BE2C (cell line): Measurements from ENCODE around the gene MPRIP.

Source experiments
- DNase-seq: peaks from one replicate; pipeline ENCODE4 v3.0.0-alpha.2; 2020
- H3K27me3 ChIP-seq: fragments of 250-450 bp; sonication (Bioruptor Pico); 2 replicates; pipeline ENCODE4 v1.5.1; 2020; ENCODE audit warnings: mild to moderate bottlenecking
- H3K36me3 ChIP-seq: fragments of 250-450 bp; sonication (Bioruptor Pico); 2 replicates; pipeline ENCODE4 v1.5.1; 2020; ENCODE audit warnings: mild to moderate bottlenecking
- H3K4me1 ChIP-seq: fragments of 250-450 bp; sonication (Bioruptor Pico); 2 replicates; pipeline ENCODE4 v1.5.1; 2020
- H3K4me3 ChIP-seq: 2 replicates; pipeline ENCODE4 v1.5.1; 2011; ENCODE audit warnings: low read depth, low read length
- H3K9me3 ChIP-seq: fragments of 250-450 bp; sonication (Bioruptor Pico); 2 replicates; pipeline ENCODE4 v1.5.1; 2020
- TF ChIP-seq, protein P1 (sequence below): IDR thresholded peaks from 2 replicates; pipeline ENCODE4 v1.5.1; 2012; ENCODE audit warnings: mild to moderate bottlenecking, low read depth, low read length

Gene MPRIP

DNA sequence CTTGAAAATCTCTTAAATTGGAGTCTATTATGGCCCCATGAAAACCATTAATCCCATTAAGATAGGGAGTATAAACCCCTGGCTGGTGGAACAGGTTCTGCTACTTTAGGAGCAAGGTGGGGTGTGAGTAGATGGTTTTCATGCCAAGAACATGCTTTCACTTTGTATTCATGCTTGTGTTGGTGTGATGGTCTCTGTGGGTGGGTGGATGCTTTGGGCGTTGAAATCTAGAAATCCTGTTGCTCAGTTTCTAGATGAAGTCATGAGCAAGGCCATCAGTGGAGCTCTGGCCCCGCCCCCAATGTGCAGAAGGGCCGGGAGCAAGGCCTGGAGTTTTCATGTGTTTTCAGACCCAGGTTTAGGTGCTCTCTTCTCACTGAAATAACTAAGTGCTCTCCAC lies 143.8 kb downstream of the MPRIP start:
- no peak overlapping the region for H3K4me3 ChIP-seq
- no peaks in the 10 kb centered on the region for H3K27me3 ChIP-seq
- no peaks in the 10 kb centered on the region for H3K9me3 ChIP-seq
- H3K36me3 ChIP-seq: no peaks in the 10 kb centered on the region; the same call in 1 of the 2 replicates
- TF ChIP-seq, protein P1, sequence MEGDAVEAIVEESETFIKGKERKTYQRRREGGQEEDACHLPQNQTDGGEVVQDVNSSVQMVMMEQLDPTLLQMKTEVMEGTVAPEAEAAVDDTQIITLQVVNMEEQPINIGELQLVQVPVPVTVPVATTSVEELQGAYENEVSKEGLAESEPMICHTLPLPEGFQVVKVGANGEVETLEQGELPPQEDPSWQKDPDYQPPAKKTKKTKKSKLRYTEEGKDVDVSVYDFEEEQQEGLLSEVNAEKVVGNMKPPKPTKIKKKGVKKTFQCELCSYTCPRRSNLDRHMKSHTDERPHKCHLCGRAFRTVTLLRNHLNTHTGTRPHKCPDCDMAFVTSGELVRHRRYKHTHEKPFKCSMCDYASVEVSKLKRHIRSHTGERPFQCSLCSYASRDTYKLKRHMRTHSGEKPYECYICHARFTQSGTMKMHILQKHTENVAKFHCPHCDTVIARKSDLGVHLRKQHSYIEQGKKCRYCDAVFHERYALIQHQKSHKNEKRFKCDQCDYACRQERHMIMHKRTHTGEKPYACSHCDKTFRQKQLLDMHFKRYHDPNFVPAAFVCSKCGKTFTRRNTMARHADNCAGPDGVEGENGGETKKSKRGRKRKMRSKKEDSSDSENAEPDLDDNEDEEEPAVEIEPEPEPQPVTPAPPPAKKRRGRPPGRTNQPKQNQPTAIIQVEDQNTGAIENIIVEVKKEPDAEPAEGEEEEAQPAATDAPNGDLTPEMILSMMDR: no peak
- H3K4me1 ChIP-seq: no peaks in the 10 kb centered on the region
- no peak for DNase-seq

DNA sequence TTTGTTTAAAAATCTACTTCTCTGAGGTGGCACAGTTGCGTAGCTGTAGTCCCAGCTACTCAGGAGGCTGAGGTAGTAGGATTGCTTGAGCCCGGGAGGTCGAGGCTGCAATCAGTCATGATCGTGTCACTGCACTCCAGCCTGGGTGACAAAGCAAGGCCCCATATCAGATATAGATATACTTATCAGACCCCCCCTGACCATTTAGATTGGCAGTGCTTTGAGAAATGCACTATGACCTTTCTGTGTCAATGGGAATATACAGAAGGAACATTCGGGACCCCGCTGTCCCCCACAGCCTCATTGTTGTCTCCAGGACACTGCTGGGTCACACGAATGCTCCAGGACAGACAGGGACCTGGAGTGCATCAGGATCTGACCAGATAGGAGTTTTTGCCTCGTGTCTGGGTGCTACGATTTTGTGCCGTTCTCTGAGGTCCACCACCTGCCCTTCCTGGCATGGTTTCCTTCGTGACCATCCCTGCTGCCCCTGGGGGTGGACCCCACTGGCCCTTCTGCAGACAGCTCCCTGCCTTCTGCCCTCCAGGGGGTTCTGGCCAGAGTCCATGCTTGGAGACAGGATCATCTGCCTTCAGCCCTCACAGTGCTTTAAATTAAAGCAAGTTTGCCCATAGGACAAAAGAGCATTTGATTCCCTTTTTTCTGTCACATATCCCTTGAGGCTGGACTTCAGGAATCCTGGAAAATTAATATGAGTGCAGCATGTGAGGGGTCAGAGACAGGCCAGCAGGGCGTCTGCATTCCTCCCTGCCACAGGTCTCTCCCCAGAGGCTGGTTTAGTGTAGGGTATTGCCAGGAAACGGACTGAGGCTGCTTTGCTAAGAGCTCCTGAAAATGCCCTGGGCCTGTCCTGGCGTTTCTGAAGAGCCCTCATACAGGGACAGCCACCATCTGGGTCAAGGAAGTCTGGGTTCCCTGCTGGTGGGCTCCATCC lies 144.6 kb downstream of the MPRIP start:
- no peaks in the 10 kb centered on the region; the same call in 1 of the 2 replicates for H3K36me3 ChIP-seq

DNA sequence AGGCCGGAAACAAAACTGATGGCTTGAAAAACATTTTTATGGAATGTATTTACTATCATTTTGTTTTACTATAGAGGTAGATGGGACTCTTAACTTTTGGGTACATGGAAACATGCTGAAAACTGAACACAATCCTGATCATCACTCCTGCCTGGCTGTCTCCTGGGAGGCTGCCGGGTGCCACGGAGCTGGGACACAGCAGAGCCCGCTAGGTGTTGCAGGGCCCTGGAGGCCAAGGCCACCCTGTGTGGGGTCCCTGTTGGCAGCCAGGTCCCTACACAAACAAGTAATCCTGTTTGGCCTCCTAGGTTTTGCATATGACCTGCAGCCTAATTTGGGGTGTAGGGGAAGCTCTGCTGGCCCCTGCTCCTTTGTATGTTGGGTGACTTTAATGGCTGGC lies 146.3 kb downstream of the MPRIP start:
- TF ChIP-seq, protein P1: no peak
- DNase-seq: no peak
- Histone ChIP-seq H3K4me1 (no peaks in the 10 kb centered on the region), H3K9me3 (no peaks in the 10 kb centered on the region), H3K4me3 (no peak overlapping the region), H3K27me3 (no peaks in the 10 kb centered on the region), H3K36me3 (no peaks in the 10 kb centered on the region)

More for the DNA sequence above, 144.6 kb downstream of the MPRIP start:
- Histone ChIP-seq H3K9me3 (no peaks in the 10 kb centered on the region), H3K4me1 (no peaks in the 10 kb centered on the region), H3K27me3 (no peaks in the 10 kb centered on the region), H3K4me3 (no peak overlapping the region)
- TF ChIP-seq, protein P1: no peak
- no peak for DNase-seq

DNA sequence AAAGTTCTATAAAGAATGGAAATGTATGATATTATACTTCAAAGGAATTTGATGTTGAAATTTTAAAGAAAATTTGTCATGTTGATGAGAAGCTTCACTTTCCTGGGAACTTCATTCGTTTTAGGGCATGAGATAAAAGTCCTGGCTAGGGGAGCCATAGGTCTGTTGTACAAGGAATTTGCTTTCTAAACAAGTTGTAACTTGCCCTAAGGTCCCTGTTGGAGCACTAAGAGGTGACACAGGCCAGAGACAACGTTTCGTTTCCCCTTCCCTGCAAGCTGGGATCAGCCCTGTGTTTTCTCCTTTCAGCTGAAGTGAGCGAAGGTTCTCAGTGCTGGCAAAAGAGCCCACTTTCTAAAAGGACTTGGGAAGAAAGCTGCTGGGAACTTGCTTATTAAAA lies 147.3 kb downstream of the MPRIP start:
- DNase-seq: no peak
- TF ChIP-seq, protein P1: no peak
- no peaks in the 10 kb centered on the region for H3K4me1 ChIP-seq
- H3K36me3 ChIP-seq: no peaks in the 10 kb centered on the region
- no peak overlapping the region for H3K4me3 ChIP-seq
- no peaks in the 10 kb centered on the region for H3K9me3 ChIP-seq
- H3K27me3 ChIP-seq: no peaks in the 10 kb centered on the region

DNA sequence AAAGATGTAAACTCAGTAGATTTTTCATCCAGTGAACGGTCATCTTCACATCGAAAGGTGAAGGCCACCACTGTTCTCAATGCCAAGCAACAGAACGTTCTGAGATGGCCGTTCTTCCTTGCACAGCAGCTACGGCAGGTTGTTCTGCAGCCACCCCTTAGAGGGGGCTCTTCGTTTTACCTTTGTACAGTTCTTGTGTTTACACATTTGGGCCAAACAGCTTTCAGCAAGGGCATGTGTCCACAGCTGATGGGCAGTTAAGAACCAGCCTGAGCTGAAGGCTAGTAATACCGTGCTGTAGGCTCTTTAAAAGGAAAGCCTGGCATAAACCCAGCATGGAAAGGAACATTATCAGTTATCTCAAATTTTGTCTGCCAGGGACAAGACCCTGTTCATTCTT lies 147.9 kb downstream of the MPRIP start:
- no peaks in the 10 kb centered on the region for H3K9me3 ChIP-seq
- DNase-seq: no peak
- H3K4me1 ChIP-seq: no peaks in the 10 kb centered on the region
- TF ChIP-seq, protein P1: no peak
- no peaks in the 10 kb centered on the region for H3K36me3 ChIP-seq
- H3K27me3 ChIP-seq: no peaks in the 10 kb centered on the region
- H3K4me3 ChIP-seq: no peak overlapping the region

DNA sequence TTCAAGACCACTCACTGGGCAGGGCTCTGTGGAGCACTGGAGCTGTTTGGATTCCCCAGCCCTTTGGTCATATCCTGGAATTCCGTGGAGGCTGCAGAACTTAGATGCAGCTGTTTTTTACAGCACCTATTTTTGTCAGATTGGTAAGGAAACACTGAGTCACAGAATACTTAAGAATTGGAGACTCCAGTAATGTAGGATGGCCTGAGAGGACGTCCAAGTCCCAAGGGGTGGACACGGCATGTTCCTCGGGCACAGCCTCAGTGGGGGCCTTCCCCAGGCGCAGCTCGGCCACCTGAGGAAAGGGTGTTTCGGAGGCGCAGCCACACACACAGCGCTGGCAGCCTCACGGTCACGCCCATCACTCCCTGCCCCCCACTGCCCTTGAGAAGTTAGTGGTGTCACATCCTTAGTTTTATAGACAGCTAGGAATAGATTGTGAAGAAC lies 149.1 kb downstream of the MPRIP start:
- H3K27me3 ChIP-seq: no peaks in the 10 kb centered on the region
- H3K4me1 ChIP-seq: no peaks in the 10 kb centered on the region
- TF ChIP-seq, protein P1: no peak
- H3K36me3 ChIP-seq: no peaks in the 10 kb centered on the region
- no peak overlapping the region for H3K4me3 ChIP-seq
- no peak for DNase-seq
- H3K9me3 ChIP-seq: no peaks in the 10 kb centered on the region
